Activated T-cell treated with anti-CD3 and anti-CD28 coated beads, Interleukin-2, amount 50 U/mL, for 4 hours (primary cell): Measurements from ENCODE around the gene ATF6B. TPM values are rescaled to one million over a fixed set of nuclear protein-coding genes. Genes with fewer than 3 reads are reported as not detected.
A peak's percentile ranks its signal among the peaks of the same experiment; 100 is the strongest.
"Not testable (repeated sequence)": the region's sequence is repeated elsewhere in the genome, so short reads cannot be mapped to it uniquely, and the experiment has no call there.

Experiments
- ATAC-seq, 2 donors: fragments of 200-7000 bp; cut with Tn5 transposase; one replicate each; pipeline ENCODE4 v1.10.0; 2021
- DNase-seq: peaks from one replicate; pipeline ENCODE4 v3.0.0-alpha.2; 2020
- H3K27me3 Mint-ChIP-seq: one replicate; pipeline ENCODE4 v1.8.0; 2021; ENCODE audit warnings: low read depth, mixed read lengths
- H3K36me3 Mint-ChIP-seq: one replicate; pipeline ENCODE4 v1.8.0; 2022; ENCODE audit warnings: mixed read lengths; ENCODE audit not compliant: insufficient read depth
- H3K4me1 Mint-ChIP-seq: one replicate; pipeline ENCODE4 v1.8.0; 2021; ENCODE audit warnings: low read depth, mixed read lengths
- H3K4me3 Mint-ChIP-seq: one replicate; pipeline ENCODE4 v1.8.0; 2021; ENCODE audit warnings: mild to moderate bottlenecking, moderate library complexity, mixed read lengths
- H3K9me3 Mint-ChIP-seq: one replicate; pipeline ENCODE4 v1.8.0; 2021; ENCODE audit warnings: mixed read lengths
- total RNA-seq, 3 donors: library from RNA; stranded (reverse); gene quantifications; one replicate each; pipeline ENCODE4 v1.2.1, GENCODE V29; 2021

The ATF6B gene
- total RNA-seq, 3 donors from 2014 or later, result 65.2 to 75.2 (median 67.2) TPM

GRCh38 chr6:32149932-32150870, 22.2 kb upstream of the ATF6B start:
- no peak for ATAC-seq
- no peak for DNase-seq
- Mint-ChIP-seq H3K27me3 (peaks cover 37% of the 10 kb centered on the region), H3K36me3 (no peaks in the 10 kb centered on the region), H3K4me3 (no peak overlapping the region), H3K4me1 (peaks cover 53% of the 10 kb centered on the region), H3K9me3 (no peaks in the 10 kb centered on the region)

GRCh38 chr6:32149092-32149755, 21.2 kb upstream of the ATF6B start:
- peak; percentile 12 to 14 for ATAC-seq
- H3K36me3 Mint-ChIP-seq, result no peaks in the 10 kb centered on the region
- H3K27me3 Mint-ChIP-seq, result peaks cover 37% of the 10 kb centered on the region
- no peak for DNase-seq
- peak overlapping the region; percentile 81 for H3K4me3 Mint-ChIP-seq
- H3K4me1 Mint-ChIP-seq, result peaks cover 43% of the 10 kb centered on the region
- H3K9me3 Mint-ChIP-seq, result no peaks in the 10 kb centered on the region

DNA sequence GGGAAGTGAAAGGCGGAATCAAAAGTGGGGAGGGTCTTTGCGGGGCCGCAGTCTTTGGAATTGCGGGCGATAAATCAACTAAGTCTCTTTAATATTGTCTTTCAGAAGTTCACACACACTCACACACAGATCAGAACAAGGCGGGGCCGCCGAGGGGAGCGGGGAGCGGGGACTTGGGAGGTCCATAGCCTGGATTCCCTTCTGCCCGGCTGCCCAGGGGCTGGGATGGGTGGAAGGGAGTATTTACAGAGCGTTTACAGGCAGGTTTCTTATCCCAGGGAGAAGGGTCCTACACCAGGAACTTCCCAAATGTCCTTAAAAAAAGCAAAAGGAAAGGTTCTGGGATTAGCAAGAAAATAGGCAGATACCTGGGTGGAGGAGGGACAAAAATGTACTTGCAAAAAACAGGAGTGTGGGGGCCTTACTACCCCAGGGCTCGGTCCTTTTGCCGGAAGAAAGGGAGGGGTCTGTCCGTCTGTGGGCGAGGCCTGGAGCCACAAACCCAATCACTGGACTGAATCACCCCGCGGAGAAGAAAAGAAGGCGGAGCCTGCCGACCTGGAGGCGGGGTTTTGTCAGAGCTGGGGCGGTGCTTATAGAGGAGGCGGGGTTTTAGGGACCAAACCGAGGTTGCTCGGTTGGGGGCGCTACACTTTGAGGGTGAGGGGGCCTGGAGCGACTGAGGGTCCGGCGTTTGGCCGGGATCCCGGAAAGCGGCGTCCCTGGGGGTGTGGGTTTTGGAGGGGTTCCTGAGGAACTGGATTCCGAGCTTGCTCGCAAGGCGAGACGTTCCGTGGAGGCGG, 20.4 kb upstream of the ATF6B start:
- peak overlapping the region; percentile 81 for H3K4me3 Mint-ChIP-seq
- DNase-seq (peak; percentile 62), ATAC-seq (peak; percentile 81 to 83)
- no peaks in the 10 kb centered on the region for H3K9me3 Mint-ChIP-seq
- no peaks in the 10 kb centered on the region for H3K36me3 Mint-ChIP-seq
- H3K4me1 Mint-ChIP-seq, result peaks cover 38% of the 10 kb centered on the region
- H3K27me3 Mint-ChIP-seq, result peaks cover 37% of the 10 kb centered on the region

DNA sequence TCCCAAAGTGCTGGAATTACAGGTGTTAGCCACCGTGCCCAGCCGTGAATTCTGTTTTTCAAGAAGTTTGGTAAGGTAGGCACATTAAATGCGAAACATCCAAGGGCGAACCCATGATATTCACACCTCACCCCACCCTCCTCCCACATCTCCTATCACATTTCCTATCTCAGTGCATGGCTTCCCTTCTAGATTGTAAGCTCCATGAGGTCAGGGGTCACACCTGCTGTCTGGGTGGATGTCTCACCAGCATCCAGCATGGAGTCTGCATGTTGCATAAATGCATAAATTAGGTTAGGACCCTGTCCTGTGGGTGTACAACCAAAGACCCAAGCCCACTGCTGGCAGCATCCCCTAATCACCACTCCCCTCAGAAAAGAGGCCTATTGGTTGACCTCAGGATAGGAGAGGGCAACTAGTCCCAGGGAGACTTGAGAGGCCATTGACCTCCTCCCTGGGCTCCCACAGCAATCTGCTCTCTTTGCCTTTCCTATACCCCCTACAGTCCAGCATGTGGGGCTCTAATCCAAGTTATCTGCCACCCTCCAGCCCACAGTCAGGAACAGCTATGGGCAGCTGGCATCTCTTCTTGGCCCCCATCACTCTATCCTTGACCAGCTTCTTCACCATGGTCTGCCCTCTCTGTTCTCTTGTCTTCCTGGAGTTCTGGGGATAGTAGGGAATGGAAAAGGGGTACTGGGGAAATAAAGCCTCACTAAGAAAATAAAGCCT, 19.5 kb upstream of the ATF6B start:
- ATAC-seq, result no peak
- no peaks in the 10 kb centered on the region for H3K36me3 Mint-ChIP-seq
- H3K4me1 Mint-ChIP-seq, result peaks cover 29% of the 10 kb centered on the region
- H3K27me3 Mint-ChIP-seq, result peaks cover 35% of the 10 kb centered on the region
- DNase-seq, result no peak
- H3K9me3 Mint-ChIP-seq, result no peaks in the 10 kb centered on the region
- no peak overlapping the region for H3K4me3 Mint-ChIP-seq

GRCh38 chr6:32146687-32147086, 18.6 kb upstream of the ATF6B start:
- peaks cover 35% of the 10 kb centered on the region for H3K27me3 Mint-ChIP-seq
- no peak overlapping the region for H3K4me3 Mint-ChIP-seq
- no peaks in the 10 kb centered on the region for H3K36me3 Mint-ChIP-seq
- no peak for ATAC-seq
- DNase-seq, result no peak
- H3K4me1 Mint-ChIP-seq, result peaks cover 23% of the 10 kb centered on the region
- H3K9me3 Mint-ChIP-seq, result no peaks in the 10 kb centered on the region

- H3K9me3 Mint-ChIP-seq, result no peaks in the 10 kb centered on the region
- DNase-seq (no peak), ATAC-seq (no peak)
- H3K4me3 Mint-ChIP-seq, result no peak overlapping the region
- peaks cover 34% of the 10 kb centered on the region for H3K27me3 Mint-ChIP-seq
- H3K36me3 Mint-ChIP-seq, result no peaks in the 10 kb centered on the region
- H3K4me1 Mint-ChIP-seq, result peaks cover 22% of the 10 kb centered on the region
These were observed 18.2 kb upstream of the ATF6B start for GRCh38 chr6:32146287-32146686.

DNA sequence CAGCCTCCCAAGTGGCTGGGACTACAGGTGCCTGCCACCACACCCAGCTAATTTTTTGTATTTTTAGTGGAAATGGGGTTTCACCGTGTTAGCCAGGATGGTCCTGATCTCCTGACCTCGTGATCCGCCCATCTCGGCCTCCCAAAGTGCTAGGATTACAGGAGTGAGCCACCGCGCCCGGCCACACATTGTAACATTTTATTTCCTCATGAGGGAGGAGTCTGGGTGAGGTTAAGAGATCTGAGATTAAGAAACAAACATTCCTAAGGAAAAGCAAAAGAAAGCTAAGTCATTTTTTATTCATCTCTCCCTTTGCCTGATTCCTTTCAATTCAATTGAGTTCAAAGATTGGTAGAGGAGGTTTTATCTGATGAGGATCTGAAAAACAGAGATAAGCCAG, 16.2 kb upstream of the ATF6B start:
- H3K27me3 Mint-ChIP-seq, result peaks cover 24% of the 10 kb centered on the region
- ATAC-seq, H3K9me3 Mint-ChIP-seq, DNase-seq, H3K4me3 Mint-ChIP-seq, H3K36me3 Mint-ChIP-seq: not testable (repeated sequence)
- H3K4me1 Mint-ChIP-seq, result peaks cover 13% of the 10 kb centered on the region

DNA sequence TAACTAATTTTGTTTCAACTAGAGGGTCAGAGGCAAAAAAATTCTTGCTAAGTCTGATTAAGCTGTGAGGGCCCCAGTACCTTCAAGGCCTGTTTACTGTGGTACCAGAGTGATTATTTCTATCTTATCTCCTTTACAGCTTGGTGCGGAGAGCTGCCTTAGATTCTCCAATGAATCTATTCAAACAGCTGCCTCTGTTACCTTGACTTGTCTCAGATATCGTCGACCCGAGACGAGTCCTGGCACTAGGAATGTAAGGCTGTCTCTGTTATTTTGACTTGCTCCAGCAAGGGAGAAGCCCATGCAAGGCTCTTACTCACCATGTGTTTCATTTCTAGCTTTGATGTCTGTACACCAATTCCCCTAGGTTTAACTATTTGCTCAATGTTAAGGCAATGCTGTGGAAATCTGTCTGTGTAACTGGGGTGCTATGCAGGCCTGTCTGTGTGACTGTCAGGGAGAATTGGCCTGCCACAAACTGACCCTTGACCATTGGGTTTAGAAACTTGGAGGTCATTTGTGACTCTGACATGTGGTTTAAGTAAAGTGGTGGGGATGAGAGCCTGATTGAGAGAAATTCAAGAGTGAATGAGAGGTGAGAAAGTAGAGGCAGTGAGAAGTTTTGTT, 12.5 kb upstream of the ATF6B start:
- H3K4me3 Mint-ChIP-seq, result no peak overlapping the region
- DNase-seq, result no peak
- no peaks in the 10 kb centered on the region for H3K36me3 Mint-ChIP-seq
- no peaks in the 10 kb centered on the region for H3K9me3 Mint-ChIP-seq
- peaks cover 5% of the 10 kb centered on the region for H3K27me3 Mint-ChIP-seq
- no peak for ATAC-seq
- no peaks in the 10 kb centered on the region for H3K4me1 Mint-ChIP-seq

DNA sequence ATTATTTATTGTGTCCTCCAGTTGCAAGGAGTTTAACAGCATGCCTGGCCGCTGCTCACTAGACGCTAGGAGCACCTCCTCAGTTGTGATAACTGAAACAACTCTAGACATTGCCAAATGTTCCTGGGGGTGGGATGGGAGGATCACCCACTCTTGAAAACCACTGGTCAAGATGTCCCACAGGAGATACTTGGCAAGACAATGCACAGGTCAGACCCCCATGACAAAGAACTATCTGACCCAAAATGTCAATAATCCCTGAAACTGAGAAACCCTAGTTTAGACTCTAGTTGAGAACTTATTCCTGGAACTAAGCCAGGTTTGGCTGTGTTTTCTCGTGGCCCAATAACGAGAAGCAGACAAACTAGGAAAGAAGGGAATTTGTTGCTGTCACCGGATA, 11.5 kb upstream of the ATF6B start:
- no peak for ATAC-seq
- H3K4me1 Mint-ChIP-seq, result no peaks in the 10 kb centered on the region
- DNase-seq, result no peak
- peaks cover 8% of the 10 kb centered on the region for H3K27me3 Mint-ChIP-seq
- H3K36me3 Mint-ChIP-seq, result no peaks in the 10 kb centered on the region
- H3K4me3 Mint-ChIP-seq, result no peak overlapping the region
- no peaks in the 10 kb centered on the region for H3K9me3 Mint-ChIP-seq

- DNase-seq, result no peak
- Mint-ChIP-seq H3K36me3 (no peaks in the 10 kb centered on the region), H3K4me3 (no peak overlapping the region), H3K27me3 (peaks cover 8% of the 10 kb centered on the region), H3K9me3 (no peaks in the 10 kb centered on the region), H3K4me1 (no peaks in the 10 kb centered on the region)
- ATAC-seq, result no peak
These were observed 9.4 kb upstream of the ATF6B start for GRCh38 chr6:32137454-32137853.

GRCh38 chr6:32133786-32134185, 5.7 kb upstream of the ATF6B start:
- Mint-ChIP-seq H3K36me3 (no peaks in the 10 kb centered on the region), H3K4me3 (no peak overlapping the region), H3K4me1 (peaks cover 14% of the 10 kb centered on the region), H3K27me3 (peaks cover 3% of the 10 kb centered on the region), H3K9me3 (no peaks in the 10 kb centered on the region)
- no peak for DNase-seq
- no peak for ATAC-seq

DNA sequence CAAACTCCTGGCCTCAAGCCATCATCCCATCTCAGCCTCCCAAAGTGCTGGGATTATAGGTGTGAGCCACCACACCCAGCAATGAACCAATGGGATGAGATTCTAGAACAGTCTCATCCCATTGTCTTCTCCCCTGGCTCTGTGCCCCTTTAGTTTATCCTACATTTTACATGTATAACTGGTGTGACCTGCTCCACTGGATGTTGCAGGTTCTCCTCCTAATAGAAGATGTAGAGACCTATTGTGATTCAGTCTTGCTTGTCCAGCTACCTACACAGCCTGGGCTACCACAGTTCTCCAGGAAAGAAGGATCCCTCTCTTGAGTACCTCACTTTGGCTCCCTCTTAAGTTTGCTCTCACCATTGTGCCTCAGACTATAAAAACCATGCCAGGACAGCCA, 4.1 kb upstream of the ATF6B start:
- H3K4me1 Mint-ChIP-seq, result peaks cover 28% of the 10 kb centered on the region
- no peak for ATAC-seq
- H3K36me3 Mint-ChIP-seq, result peaks cover 2% of the 10 kb centered on the region
- peaks cover 3% of the 10 kb centered on the region for H3K27me3 Mint-ChIP-seq
- H3K4me3 Mint-ChIP-seq, result no peak overlapping the region
- H3K9me3 Mint-ChIP-seq, result no peaks in the 10 kb centered on the region
- DNase-seq, result no peak

GRCh38 chr6:32131439-32131948, 3.4 kb upstream of the ATF6B start:
- peaks cover 7% of the 10 kb centered on the region for H3K36me3 Mint-ChIP-seq
- DNase-seq (no peak), ATAC-seq (no peak)
- peaks cover 34% of the 10 kb centered on the region for H3K4me1 Mint-ChIP-seq
- H3K9me3 Mint-ChIP-seq, result no peaks in the 10 kb centered on the region
- peaks cover 3% of the 10 kb centered on the region for H3K27me3 Mint-ChIP-seq
- no peak overlapping the region for H3K4me3 Mint-ChIP-seq
